ENCODE data around the gene IKBKE.

Gene IKBKE

GRCh38 chr1:206449565-206449964 lies 20.7 kb upstream of the IKBKE start:
- ChIA-PET POLR2A (no interaction called here), CTCF (interaction anchor here (1.2 to 4.4 kb wide), 5 partner anchors 9 to 22 kb away, joined by 3 to 36 read pairs (median 4); no protein-coding TSS in a partner anchor)
- no peak for DNase-seq (ENCODE audit: extremely low spot score)
- TF ChIP-seq, protein P1, sequence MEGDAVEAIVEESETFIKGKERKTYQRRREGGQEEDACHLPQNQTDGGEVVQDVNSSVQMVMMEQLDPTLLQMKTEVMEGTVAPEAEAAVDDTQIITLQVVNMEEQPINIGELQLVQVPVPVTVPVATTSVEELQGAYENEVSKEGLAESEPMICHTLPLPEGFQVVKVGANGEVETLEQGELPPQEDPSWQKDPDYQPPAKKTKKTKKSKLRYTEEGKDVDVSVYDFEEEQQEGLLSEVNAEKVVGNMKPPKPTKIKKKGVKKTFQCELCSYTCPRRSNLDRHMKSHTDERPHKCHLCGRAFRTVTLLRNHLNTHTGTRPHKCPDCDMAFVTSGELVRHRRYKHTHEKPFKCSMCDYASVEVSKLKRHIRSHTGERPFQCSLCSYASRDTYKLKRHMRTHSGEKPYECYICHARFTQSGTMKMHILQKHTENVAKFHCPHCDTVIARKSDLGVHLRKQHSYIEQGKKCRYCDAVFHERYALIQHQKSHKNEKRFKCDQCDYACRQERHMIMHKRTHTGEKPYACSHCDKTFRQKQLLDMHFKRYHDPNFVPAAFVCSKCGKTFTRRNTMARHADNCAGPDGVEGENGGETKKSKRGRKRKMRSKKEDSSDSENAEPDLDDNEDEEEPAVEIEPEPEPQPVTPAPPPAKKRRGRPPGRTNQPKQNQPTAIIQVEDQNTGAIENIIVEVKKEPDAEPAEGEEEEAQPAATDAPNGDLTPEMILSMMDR (IDR thresholded peaks at IDR 0.05; ENCODE audit: control extremely low read depth, extremely low read depth, low read depth, missing control alignments): no peak

- ChIA-PET POLR2A (no interaction called here), CTCF (interaction anchor here (1.2 to 4.4 kb wide), 5 partner anchors 8 to 21 kb away, joined by 3 to 36 read pairs (median 4); no protein-coding TSS in a partner anchor)
- TF ChIP-seq, protein P1 (IDR thresholded peaks at IDR 0.05; ENCODE audit: control extremely low read depth, extremely low read depth, low read depth, missing control alignments): no peak
- no peak for DNase-seq (ENCODE audit: extremely low spot score)
Measured at GRCh38 chr1:206450281-206450680, 20.0 kb upstream of the IKBKE start.

GRCh38 chr1:206451134-206451686 lies 19.1 kb upstream of the IKBKE start:
- DNase-seq (ENCODE audit: extremely low spot score): no peak
- ChIA-PET POLR2A (no interaction called here), CTCF (interaction anchor here (1.2 to 4.4 kb wide), 3 partner anchors 10 to 39 kb away, joined by 4 to 36 read pairs (median 7); no protein-coding TSS in a partner anchor)
- TF ChIP-seq, protein P1 (IDR thresholded peaks at IDR 0.05; ENCODE audit: control extremely low read depth, extremely low read depth, low read depth, missing control alignments): no peak

- POLR2A ChIA-PET: no interaction called here
- DNase-seq (ENCODE audit: extremely low spot score): no peak
- TF ChIP-seq, protein P1 (IDR thresholded peaks at IDR 0.05; ENCODE audit: control extremely low read depth, extremely low read depth, low read depth, missing control alignments): no peak
- CTCF ChIA-PET: interaction anchor here (2.3 to 4.4 kb wide), 2 partner anchors 8 to 26 kb away, joined by 7 to 36 read pairs; no protein-coding TSS in a partner anchor
Measured at GRCh38 chr1:206453111-206453510, 17.2 kb upstream of the IKBKE start.

DNA sequence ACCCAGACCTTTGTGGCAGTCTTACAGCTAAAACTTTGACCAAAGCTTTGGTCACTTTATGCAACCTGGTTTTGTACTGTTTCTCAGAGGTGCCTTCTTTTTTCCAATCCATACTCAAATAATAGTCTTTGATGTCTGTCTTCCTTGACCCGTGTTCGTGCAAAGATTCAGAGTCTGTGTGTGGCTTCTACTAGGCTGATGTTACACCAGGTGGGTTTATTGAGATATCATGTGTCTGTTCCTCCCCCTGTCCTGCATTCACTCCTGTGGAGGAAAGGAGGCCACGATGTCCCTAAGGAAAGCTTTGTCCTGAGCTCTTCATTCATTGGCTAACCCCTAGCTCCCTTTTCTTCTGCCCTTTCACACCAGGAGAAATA lies 15.0 kb upstream of the IKBKE start:
- CTCF ChIA-PET: interaction anchor here (0.7 to 1.5 kb wide), 7 partner anchors 11 to 157 kb away, joined by 3 to 7 read pairs (median 3); partner anchors contain the start of gene EIF2D
- no peak for DNase-seq (ENCODE audit: extremely low spot score)
- TF ChIP-seq, protein P1 (IDR thresholded peaks at IDR 0.05; ENCODE audit: control extremely low read depth, extremely low read depth, low read depth, missing control alignments): no peak
- POLR2A ChIA-PET: interaction anchor here (0.5 kb wide), 1 partner anchor 10 kb away, joined by 3 read pairs; no protein-coding TSS in a partner anchor

GRCh38 chr1:206455666-206456344 lies 14.5 kb upstream of the IKBKE start:
- CTCF ChIA-PET: interaction anchor here (0.7 to 1.5 kb wide), 6 partner anchors 10 to 157 kb away, joined by 3 to 7 read pairs (median 3); partner anchors contain the start of gene EIF2D
- DNase-seq (ENCODE audit: extremely low spot score): no peak
- TF ChIP-seq, protein P1 (IDR thresholded peaks at IDR 0.05; ENCODE audit: control extremely low read depth, extremely low read depth, low read depth, missing control alignments): no peak
- POLR2A ChIA-PET: interaction anchor here (0.5 kb wide), 1 partner anchor 9 kb away, joined by 3 read pairs; no protein-coding TSS in a partner anchor
